PFSK-1 (cell line): Measurements from ENCODE around the gene THOC7.

Experiments used
- POLR2AphosphoS5 ChIP-seq: IDR thresholded peaks from 2 replicates; pipeline ENCODE4 v1.6.1; 2012; ENCODE audit warnings: low read depth, mild to moderate bottlenecking, control low read depth, low read length, moderate library complexity
- TAF1 ChIP-seq: IDR thresholded peaks from 2 replicates; pipeline ENCODE4 v1.6.1; 2012; ENCODE audit warnings: low read length, control low read depth, borderline replicate concordance; ENCODE audit not compliant: insufficient read depth

- 0 out of 2 replicates have a peak, but pooled peaks have one; percentile 31 for TF ChIP-seq TAF1
- no peak for TF ChIP-seq POLR2AphosphoS5
These were observed at the start of gene THOC7, which contains the start of gene ATXN7 for GRCh38 chr3:63863150-63864007.
